ENCODE results near the gene HMCN2. TPM values are rescaled to one million over a fixed set of nuclear protein-coding genes. Genes with fewer than 3 reads are reported as not detected.

HMCN2 gene
- polyA plus RNA-seq, 1 of the 3 experiments (the other 2 are of a cell fraction), result 0.15 TPM

GRCh38 chr9:130302785-130303612, 37.4 kb downstream of the HMCN2 start:
- TF ChIP-seq RCOR1 (IDR thresholded peaks at IDR 0.05; ENCODE audit: low read length), result no peak
- TF ChIP-seq ELF1 (IDR thresholded peaks at IDR 0.05), result no peak
- no peak for TF ChIP-seq TCF12 (IDR thresholded peaks at IDR 0.05)
- TF ChIP-seq MXI1 (IDR thresholded peaks at IDR 0.05; ENCODE audit: low read depth, low read length), result no peak
- TF ChIP-seq RXRA (IDR thresholded peaks at IDR 0.05; ENCODE audit: borderline replicate concordance, low read depth), result no peak
- no peak for TF ChIP-seq GABPA (IDR thresholded peaks at IDR 0.05; ENCODE audit: low read depth)
- TF ChIP-seq RFX5 (IDR thresholded peaks at IDR 0.05; ENCODE audit: low read length), result no peak
- no peak for TF ChIP-seq MEF2A (IDR thresholded peaks at IDR 0.05; ENCODE audit: borderline replicate concordance, low read depth)
- no peak for TF ChIP-seq CTCF (IDR thresholded peaks at IDR 0.05)
- TF ChIP-seq PBX3 (IDR thresholded peaks at IDR 0.05), result no peak
- TF ChIP-seq SIN3A (IDR thresholded peaks at IDR 0.05; ENCODE audit: borderline replicate concordance, low read depth, low read length), result no peak
- TF ChIP-seq POLR2AphosphoS5 (IDR thresholded peaks at IDR 0.05; ENCODE audit: low read depth, low read length), result no peak
- no peak for TF ChIP-seq EP300 (IDR thresholded peaks at IDR 0.05; ENCODE audit: borderline replicate concordance in 1 of 2, low read depth in 1 of 2, low read length in 1 of 2)
- no peak for TF ChIP-seq USF2 (IDR thresholded peaks at IDR 0.05; ENCODE audit: borderline replicate concordance, low read depth, low read length)
- TF ChIP-seq MAX (IDR thresholded peaks at IDR 0.05; ENCODE audit: low read depth), result no peak
- TF ChIP-seq TAF1 (IDR thresholded peaks at IDR 0.05; ENCODE audit: borderline replicate concordance, low read depth, low read length), result no peak
- no peak for TF ChIP-seq YY1 (IDR thresholded peaks at IDR 0.05; ENCODE audit: low read depth)
- no peak for TF ChIP-seq IRF3 (IDR thresholded peaks at IDR 0.05; ENCODE audit: low read depth, low read length)
- no peak for TF ChIP-seq RAD21 (IDR thresholded peaks at IDR 0.05; ENCODE audit: low read length)
- Histone ChIP-seq H3K4me1 (ENCODE audit: control insufficient read depth in 1 of 2, insufficient read depth in 2 of 2, low read depth in 1 of 2, low read length in 1 of 2) (peaks cover 0 to 52% of the 10 kb centered on the region in 2 experiments; a peak in 2 of 4 replicates), H3K9me3 (no peaks in the 10 kb centered on the region), H4K20me1 (ENCODE audit: insufficient read depth) (no peaks in the 10 kb centered on the region), H3F3A (replicated peaks; ENCODE audit: insufficient read depth) (no peaks in the 10 kb centered on the region), H2AFZ (ENCODE audit: low read depth) (no peak overlapping the region), H3K27me3 (ENCODE audit: insufficient read depth) (no peaks in the 10 kb centered on the region), H3K4me2 (no peak overlapping the region), H3K9ac (no peak overlapping the region), H3K36me3 (replicated peaks in 1 of 2; ENCODE audit: control insufficient read depth in 1 of 2, insufficient read depth in 2 of 2, low read length in 1 of 2) (no peaks in the 10 kb centered on the region), H3K9me2 (no peaks in the 10 kb centered on the region), H3K79me2 (ENCODE audit: insufficient read depth) (no peaks in the 10 kb centered on the region), H3K4me3 (ENCODE audit: low read depth in 2 of 2, low read length in 1 of 2) (no peak overlapping the region), H3K27ac (ENCODE audit: low read depth in 2 of 2, low read length in 1 of 2) (no peak overlapping the region)
- ChIA-PET POLR2A (interaction anchor here (0.6 kb wide), 1 partner anchor 206 kb away, joined by 4 read pairs; no protein-coding TSS in a partner anchor), CTCF (interaction anchor here (0.5 to 6.7 kb wide), 6 partner anchors 10 to 661 kb away, joined by 3 to 30 read pairs (median 6); no protein-coding TSS in a partner anchor)
- DNase-seq, result no peak
- 45% methylated on average over 7 of the region's 23 CpGs for WGBS (ENCODE audit: low lambda C conversion rate)
